RWPE2 (cell line): ENCODE measurements around the gene MDK.

Experiments used
- ATAC-seq: fragments of 200-7000 bp; cut with Tn5 transposase; 3 replicates; pipeline ENCODE4 v1.9.1; 2021; ENCODE audit warnings: low read depth
- DNase-seq: peaks from one replicate; pipeline ENCODE4 v3.0.0-alpha.2; 2020; ENCODE audit warnings: low spot score
- H3K27ac ChIP-seq: fragments of 450-650 bp; 2 replicates; pipeline ENCODE4 v1.5.1; 2017; ENCODE audit warnings: mild to moderate bottlenecking; ENCODE audit not compliant: poor library complexity, severe bottlenecking
- H3K27me3 ChIP-seq: fragments of 250-450 bp; sonication (Bioruptor Pico); 2 replicates; pipeline ENCODE4 v1.5.1; 2021; ENCODE audit warnings: mild to moderate bottlenecking, moderate library complexity; ENCODE audit not compliant: insufficient read depth, poor library complexity, severe bottlenecking
- H3K36me3 ChIP-seq: fragments of 250-450 bp; sonication (Bioruptor Pico); 2 replicates; pipeline ENCODE4 v1.5.1; 2020; ENCODE audit warnings: low read depth, mild to moderate bottlenecking, moderate library complexity
- H3K4me1 ChIP-seq: fragments of 250-450 bp; sonication (Bioruptor Pico); 2 replicates; pipeline ENCODE4 v1.5.1; 2021; ENCODE audit warnings: mild to moderate bottlenecking, moderate library complexity; ENCODE audit not compliant: insufficient read depth, poor library complexity, severe bottlenecking
- H3K4me3 ChIP-seq: fragments of 250-450 bp; sonication (Bioruptor Pico); 2 replicates; pipeline ENCODE4 v1.5.1; 2021; ENCODE audit warnings: mild to moderate bottlenecking, moderate library complexity; ENCODE audit not compliant: severe bottlenecking
- H3K9me3 ChIP-seq: fragments of 250-450 bp; sonication (Bioruptor Pico); 2 replicates; pipeline ENCODE4 v1.5.1; 2021; ENCODE audit warnings: mild to moderate bottlenecking, moderate library complexity; ENCODE audit not compliant: severe bottlenecking
- CTCF ChIP-seq: fragments of 450-650 bp; IDR thresholded peaks from one replicate; pipeline ENCODE4 v1.5.1; 2017; ENCODE audit warnings: mild to moderate bottlenecking, moderate library complexity; ENCODE audit not compliant: poor library complexity, severe bottlenecking

The MDK gene

GRCh38 chr11:46381048-46381818, at the start of gene MDK:
TSS of gene MDK (plus strand) at chr11:46381669. CDS start at chr11:46382058, 389 bp downstream.
- TF ChIP-seq CTCF, result no peak
- Histone ChIP-seq H3K4me3 (peak within 1 kb of the TSS; percentile 55), H3K36me3 (0 out of 2 replicates have a peak, but pooled peaks cover 7% of the 10 kb centered on the region), H3K4me1 (no peaks in the 10 kb centered on the region), H3K9me3 (no peaks in the 10 kb centered on the region), H3K27me3 (no peaks in the 10 kb centered on the region), H3K27ac (peak within 1 kb of the TSS; percentile 34)
- ATAC-seq, result peak; percentile 24
- DNase-seq, result no peak

- DNase-seq, result no peak
- Histone ChIP-seq H3K27me3 (peaks cover 42% of the 10 kb centered on the region), H3K36me3 (no peaks in the 10 kb centered on the region), H3K27ac (no peak overlapping the region), H3K4me1 (no peaks in the 10 kb centered on the region), H3K9me3 (no peaks in the 10 kb centered on the region), H3K4me3 (no peak overlapping the region)
- no peak for ATAC-seq
- no peak for TF ChIP-seq CTCF
Measured at GRCh38 chr11:46332093-46332567, 49.3 kb upstream of the MDK start.

GRCh38 chr11:46332568-46333393, 48.7 kb upstream of the MDK start:
- DNase-seq (no peak), ATAC-seq (peak; percentile 48)
- no peak for TF ChIP-seq CTCF
- H3K27ac ChIP-seq, result no peak overlapping the region
- H3K4me3 ChIP-seq, result peak overlapping the region; percentile 18
- H3K9me3 ChIP-seq, result no peaks in the 10 kb centered on the region
- peaks cover 42% of the 10 kb centered on the region for H3K27me3 ChIP-seq
- H3K4me1 ChIP-seq, result no peaks in the 10 kb centered on the region
- no peaks in the 10 kb centered on the region for H3K36me3 ChIP-seq

- H3K27me3 ChIP-seq, result peaks cover 42% of the 10 kb centered on the region
- no peak for DNase-seq
- peak overlapping the region; percentile 18 for H3K4me3 ChIP-seq
- no peaks in the 10 kb centered on the region for H3K36me3 ChIP-seq
- no peak for ATAC-seq
- H3K27ac ChIP-seq, result no peak overlapping the region
- no peaks in the 10 kb centered on the region for H3K4me1 ChIP-seq
- no peak for TF ChIP-seq CTCF
- H3K9me3 ChIP-seq, result no peaks in the 10 kb centered on the region
Measured at GRCh38 chr11:46333394-46333947, 48.0 kb upstream of the MDK start.
